GM12878 (cell line): ENCODE results near the gene CFAP107. TPM values are rescaled to one million over a fixed set of nuclear protein-coding genes. Genes with fewer than 3 reads are reported as not detected.

Experiments
- ATAC-seq: fragments of 200-7000 bp; cut with Tn5 transposase; 3 replicates; pipeline ENCODE4 v1.9.1; 2020; ENCODE audit warnings: mild to moderate bottlenecking, moderate library complexity
- BruUV-seq: library from RNA; stranded (reverse); fragments of 400-500 nt; replicated peaks from 2 replicates; lab custom pipeline; 2021; lab: Mats Ljungman, UMichigan
- CTCF ChIA-PET: fragments of 300-600 bp; sonication (Branson Sonifier 250); formaldehyde crosslinking; extraction: SDS; loops from one replicate; lab custom pipeline; 2021; ENCODE audit warnings: inconsistent platforms; lab: Yijun Ruan, JAX
- POLR2A ChIA-PET: fragments of 350-600 bp; formaldehyde crosslinking; extraction: SDS; loops from one replicate; lab custom pipeline; 2021; ENCODE audit warnings: inconsistent platforms; lab: Charles Lee
- RAD21 ChIA-PET: fragments of 300-600 bp; sonication (Branson Sonifier 250); formaldehyde crosslinking; loops from one replicate; lab custom pipeline; 2023; ENCODE audit warnings: antibody characterized with exemption; ENCODE audit not compliant: unreplicated experiment; lab: Charles Lee
- SMC1A ChIA-PET: fragments of 300-600 bp; sonication (Branson Sonifier 250); formaldehyde crosslinking; loops from one replicate; lab custom pipeline; 2023; ENCODE audit not compliant: unreplicated experiment, uncharacterized antibody; lab: Charles Lee
- DNase-seq: peaks from one replicate; pipeline ENCODE4 v3.0.0-alpha.2; 2011; ENCODE audit warnings: low read depth, low spot score
- FAIRE-seq: peaks from 3 replicates; lab custom pipeline; 2011; peaks lifted over from hg19 to GRCh38; lab: Jason Lieb, UNC
- H2AFZ ChIP-seq: 2 replicates; pipeline ENCODE4 v1.6.0; 2011; ENCODE audit warnings: low read depth, low read length, control low read depth; ENCODE audit not compliant: control insufficient read depth
- H3K27ac ChIP-seq: 2 replicates; pipeline ENCODE4 v1.5.1; 2011; ENCODE audit warnings: control low read depth; ENCODE audit not compliant: control insufficient read depth, insufficient read depth
- H3K27me3 ChIP-seq, 2 experiments: replicated peaks in 1 of 2; 2 replicates each; pipeline versions ENCODE4 v1.6.0 to v1.6.1; 2011; ENCODE audit warnings: low read length in 1 of 2; ENCODE audit not compliant: control insufficient read depth in 2 of 2, insufficient read depth in 2 of 2
- H3K36me3 ChIP-seq, 2 experiments: 2 replicates each; pipeline ENCODE4 v1.5.1; 2011; ENCODE audit warnings: low read length in 1 of 2; ENCODE audit not compliant: control insufficient read depth in 2 of 2, insufficient read depth in 2 of 2
- H3K4me1 ChIP-seq: 2 replicates; pipeline ENCODE4 v1.6.1; 2011; ENCODE audit warnings: mild to moderate bottlenecking, low read length, moderate library complexity, mixed read lengths; ENCODE audit not compliant: control insufficient read depth, insufficient read depth
- H3K4me2 ChIP-seq: 2 replicates; pipeline ENCODE4 v1.6.0; 2011; ENCODE audit warnings: control low read depth; ENCODE audit not compliant: control insufficient read depth, insufficient read depth
- H3K4me3 ChIP-seq: fragments of 200-600 bp; sonication (generic); 2 replicates; pipeline ENCODE4 v1.5.1; 2016
- H3K79me2 ChIP-seq: 2 replicates; pipeline ENCODE4 v1.6.0; 2011; ENCODE audit warnings: low read length; ENCODE audit not compliant: control insufficient read depth, insufficient read depth
- H3K9ac ChIP-seq: 2 replicates; pipeline ENCODE4 v1.8.0; 2011; ENCODE audit warnings: low read length, control low read depth, mixed read lengths; ENCODE audit not compliant: control insufficient read depth, insufficient read depth
- H3K9me3 ChIP-seq: replicated peaks from 3 replicates; pipeline ENCODE4 v1.5.1; 2011; ENCODE audit warnings: mild to moderate bottlenecking, low read length; ENCODE audit not compliant: control insufficient read depth, insufficient read depth
- H4K20me1 ChIP-seq: 2 replicates; pipeline ENCODE4 v1.6.0; 2011; ENCODE audit not compliant: control insufficient read depth, insufficient read depth
- ASH2L ChIP-seq: fragments of 300-600, 200-600 bp; sonication (generic); IDR thresholded peaks from 2 replicates; pipeline ENCODE4 v1.6.1; 2017; ENCODE audit warnings: low read depth, mild to moderate bottlenecking, borderline replicate concordance
- ATF7 ChIP-seq: fragments of 450-650 bp; IDR thresholded peaks from 2 replicates; pipeline ENCODE4 v1.6.1; 2016; ENCODE audit warnings: low read depth, mild to moderate bottlenecking
- CEBPB ChIP-seq, 2 experiments: fragments of 150-350 bp in 1 of 2; IDR thresholded peaks; 2 replicates each; pipeline ENCODE4 v1.6.1; 2012 to 2014; ENCODE audit warnings: low read depth in 2 of 2, low read length in 2 of 2, borderline replicate concordance in 1 of 2, inconsistent platforms in 1 of 2
- CHD1 ChIP-seq: IDR thresholded peaks from 2 replicates; pipeline ENCODE4 v1.6.1; 2012; ENCODE audit warnings: low read depth, low read length, improper control_type of control experiment
- HDAC6 ChIP-seq: fragments of 200-600 bp; sonication (generic); IDR thresholded peaks from one replicate; pipeline ENCODE4 v1.8.0; 2017; ENCODE audit warnings: antibody characterized with exemption; ENCODE audit not compliant: unreplicated experiment
- IKZF2 ChIP-seq, 2 experiments: fragments of 450-650 bp; IDR thresholded peaks; 2 replicates each; pipeline ENCODE4 v1.6.1; 2017; ENCODE audit warnings: mild to moderate bottlenecking in 2 of 2, moderate library complexity in 2 of 2
- LARP7 ChIP-seq: fragments of 450-650 bp; IDR thresholded peaks from 2 replicates; pipeline ENCODE4 v1.6.1; 2017; ENCODE audit warnings: mild to moderate bottlenecking
- MTA3 ChIP-seq: IDR thresholded peaks from 2 replicates; pipeline ENCODE4 v1.6.1; 2012; ENCODE audit warnings: low read length, inconsistent platforms, borderline replicate concordance
- RAD21 ChIP-seq: IDR thresholded peaks from 2 replicates; pipeline ENCODE4 v1.6.1; 2011; ENCODE audit warnings: mild to moderate bottlenecking, low read depth, low read length, moderate library complexity; ENCODE audit not compliant: insufficient read depth
- ZBED1 ChIP-seq: IDR thresholded peaks from 2 replicates; pipeline ENCODE4 v1.6.1; 2016; ENCODE audit warnings: borderline replicate concordance
- ZNF384 ChIP-seq: IDR thresholded peaks from 2 replicates; pipeline ENCODE4 v1.6.1; 2012; ENCODE audit warnings: low read depth, mild to moderate bottlenecking, low read length, improper control_type of control experiment, borderline replicate concordance
- WGBS: methylation state at CpG from one replicate; pipeline ENCODE4 v1.1.6; 2016; ENCODE audit warnings: low lambda C conversion rate; ENCODE audit not compliant: insufficient replicate concordance, insufficient coverage; ENCODE audit errors: missing lambda C conversion rate; 5-methylcytosine and 5-hydroxymethylcytosine counted together
- in situ Hi-C: fragments of 300-500 bp; cut with MboI; formaldehyde crosslinking; loops from 9 replicates; pipeline ENCODE4 v1.14.3; 2018; ENCODE audit warnings: mixed read lengths
- intact Hi-C: fragments of 100-400 bp; cut with micrococcal nuclease; formaldehyde crosslinking; loops from one replicate; pipeline ENCODE4 v1.14.2; 2022; ENCODE audit not compliant: unreplicated experiment
- polyA plus RNA-seq, 11 experiments: library from polyadenylated mRNA; depleted of rRNA in 4 of 11; unstranded in 6 of 11; stranded (reverse) in 5 of 11; fragments of >200 nt; fragmentation: Nextera tagmentation in 4 of 11; fragmentation: Illumina TruSeq in 1 of 11; extraction: Ambion mirVana in 4 of 11; extraction: Trizol in 1 of 11; gene quantifications; 1 replicate in 1 of 11; 2 replicates in 10 of 11; pipeline versions ENCODE4 v1.2.1 to v1.2.3, GENCODE V29; 2011 to 2016; ENCODE audit warnings: inconsistent platforms in 2 of 11, missing spikeins in 2 of 11, low read depth in 1 of 11
- total RNA-seq, 4 experiments: library from RNA; depleted of rRNA in 3 of 4; stranded (reverse); fragments of >200 nt in 3 of 4; fragmentation: Illumina TruSeq in 1 of 4; extraction: Trizol in 1 of 4; gene quantifications; 2 replicates each; pipeline versions ENCODE4 v1.2.1 to v1.2.3, GENCODE V29; 2013 to 2021
- TF ChIP-seq, protein P1 (sequence below): fragments of 450-650 bp; IDR thresholded peaks from 2 replicates; pipeline ENCODE4 v1.6.1; 2017; ENCODE audit warnings: borderline replicate concordance
- TF ChIP-seq, protein P2 (sequence below): fragments of 450-650 bp; formaldehyde crosslinking; IDR thresholded peaks from 2 replicates; pipeline ENCODE4 v1.4.0; 2022; ENCODE audit warnings: mild to moderate bottlenecking, moderate library complexity

CFAP107 gene
- total and polyA plus RNA-seq, 10 of the 15 experiments (the other 5 are each of a cell fraction or from before 2014, with no cell fraction given), result not detected

DNA sequence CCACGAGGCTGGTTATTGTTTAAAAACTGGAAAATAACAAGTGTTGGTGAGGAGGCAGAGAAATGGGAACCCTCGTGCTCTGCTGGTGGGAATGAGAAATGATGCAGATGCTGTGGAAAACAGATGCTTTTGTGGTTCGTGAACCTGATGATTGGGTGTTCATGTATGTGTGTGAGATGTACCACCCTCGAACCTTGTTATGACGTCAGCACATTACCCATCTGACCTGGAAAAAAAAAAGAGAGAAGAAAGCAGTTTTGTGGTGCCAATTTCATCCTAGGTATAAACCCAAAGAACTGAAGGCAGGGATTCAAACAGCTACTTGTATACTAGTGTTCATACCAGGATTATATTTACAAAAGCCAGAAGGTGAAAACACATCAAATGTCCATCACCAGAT is 6.4 kb upstream of the CFAP107 start:
- Histone ChIP-seq H2AFZ (no peak overlapping the region), H3K27ac (no peak overlapping the region), H3K36me3 (no peaks in the 10 kb centered on the region), H3K4me3 (no peak overlapping the region), H3K9me3 (no peaks in the 10 kb centered on the region), H3K4me1 (no peaks in the 10 kb centered on the region), H3K27me3 (no peaks in the 10 kb centered on the region), H3K9ac (no peak overlapping the region), H3K4me2 (no peak overlapping the region), H4K20me1 (no peaks in the 10 kb centered on the region), H3K79me2 (no peaks in the 10 kb centered on the region)
- TF ChIP-seq ZNF384, result no peak
- no peak for ATAC-seq
- intact Hi-C loops (no loop called here), in situ Hi-C loops (no loop called here)
- ChIA-PET POLR2A (no interaction called here), CTCF (no interaction called here), SMC1A (no interaction called here), RAD21 (no interaction called here)
- no peak for FAIRE-seq
- no peak for DNase-seq
- 11% methylated on average over 5 of the region's 5 CpGs for WGBS
- BruUV-seq, result no TSS peak

DNA sequence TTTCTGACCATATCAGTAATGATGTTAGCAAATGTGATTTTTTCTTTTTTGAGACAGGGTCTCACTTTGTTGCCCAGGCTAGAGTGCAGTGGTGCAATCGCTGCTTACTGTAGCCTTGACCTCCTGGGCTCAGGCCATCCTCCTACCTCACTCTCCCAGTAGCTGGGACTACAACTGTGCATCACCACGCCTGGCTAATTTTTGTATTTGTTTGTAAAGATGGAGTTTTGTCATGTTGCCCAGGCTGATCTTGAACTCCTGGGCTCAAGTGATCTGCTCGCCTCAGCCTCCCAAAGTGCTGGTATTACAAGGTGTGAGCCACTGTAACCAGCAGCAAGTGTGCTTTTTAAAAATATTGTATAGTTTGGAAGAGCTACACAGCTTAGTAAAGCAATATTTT is 4.1 kb upstream of the CFAP107 start:
- H3K4me1 ChIP-seq, result no peaks in the 10 kb centered on the region
- no peaks in the 10 kb centered on the region for H3K9me3 ChIP-seq
- FAIRE-seq (no peak), ATAC-seq (no peak), DNase-seq (no peak)
- intact Hi-C loops, result no loop called here
- H3K4me3 ChIP-seq, result no peak overlapping the region
- in situ Hi-C loops, result no loop called here
- H4K20me1 ChIP-seq, result no peaks in the 10 kb centered on the region
- ChIA-PET SMC1A (no interaction called here), CTCF (no interaction called here), RAD21 (no interaction called here), POLR2A (no interaction called here)
- WGBS, result 0% methylated on average over 3 of the region's 3 CpGs
- H3K4me2 ChIP-seq, result no peak overlapping the region
- H3K27me3 ChIP-seq, result no peaks in the 10 kb centered on the region; a peak in 1 of 4 replicates
- no peak overlapping the region for H3K27ac ChIP-seq
- H2AFZ ChIP-seq, result no peak overlapping the region
- no TSS peak for BruUV-seq
- H3K9ac ChIP-seq, result no peak overlapping the region
- H3K36me3 ChIP-seq, result no peaks in the 10 kb centered on the region
- TF ChIP-seq ZBED1 (no peak), ASH2L (no peak), MTA3 (no peak), IKZF2 (IDR thresholded peaks at IDR 0.05) (no peak), CEBPB (IDR thresholded peaks at IDR 0.05; ENCODE audit: borderline replicate concordance in 1 of 2, low read depth in 2 of 2, low read length in 2 of 2) (no peak), LARP7 (no peak), RAD21 (no peak), CHD1 (no peak), ATF7 (no peak), HDAC6 (no peak), ZNF384 (no peak)
- TF ChIP-seq, protein P1, sequence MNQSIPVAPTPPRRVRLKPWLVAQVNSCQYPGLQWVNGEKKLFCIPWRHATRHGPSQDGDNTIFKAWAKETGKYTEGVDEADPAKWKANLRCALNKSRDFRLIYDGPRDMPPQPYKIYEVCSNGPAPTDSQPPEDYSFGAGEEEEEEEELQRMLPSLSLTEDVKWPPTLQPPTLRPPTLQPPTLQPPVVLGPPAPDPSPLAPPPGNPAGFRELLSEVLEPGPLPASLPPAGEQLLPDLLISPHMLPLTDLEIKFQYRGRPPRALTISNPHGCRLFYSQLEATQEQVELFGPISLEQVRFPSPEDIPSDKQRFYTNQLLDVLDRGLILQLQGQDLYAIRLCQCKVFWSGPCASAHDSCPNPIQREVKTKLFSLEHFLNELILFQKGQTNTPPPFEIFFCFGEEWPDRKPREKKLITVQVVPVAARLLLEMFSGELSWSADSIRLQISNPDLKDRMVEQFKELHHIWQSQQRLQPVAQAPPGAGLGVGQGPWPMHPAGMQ, result no peak
- TF ChIP-seq, protein P2, sequence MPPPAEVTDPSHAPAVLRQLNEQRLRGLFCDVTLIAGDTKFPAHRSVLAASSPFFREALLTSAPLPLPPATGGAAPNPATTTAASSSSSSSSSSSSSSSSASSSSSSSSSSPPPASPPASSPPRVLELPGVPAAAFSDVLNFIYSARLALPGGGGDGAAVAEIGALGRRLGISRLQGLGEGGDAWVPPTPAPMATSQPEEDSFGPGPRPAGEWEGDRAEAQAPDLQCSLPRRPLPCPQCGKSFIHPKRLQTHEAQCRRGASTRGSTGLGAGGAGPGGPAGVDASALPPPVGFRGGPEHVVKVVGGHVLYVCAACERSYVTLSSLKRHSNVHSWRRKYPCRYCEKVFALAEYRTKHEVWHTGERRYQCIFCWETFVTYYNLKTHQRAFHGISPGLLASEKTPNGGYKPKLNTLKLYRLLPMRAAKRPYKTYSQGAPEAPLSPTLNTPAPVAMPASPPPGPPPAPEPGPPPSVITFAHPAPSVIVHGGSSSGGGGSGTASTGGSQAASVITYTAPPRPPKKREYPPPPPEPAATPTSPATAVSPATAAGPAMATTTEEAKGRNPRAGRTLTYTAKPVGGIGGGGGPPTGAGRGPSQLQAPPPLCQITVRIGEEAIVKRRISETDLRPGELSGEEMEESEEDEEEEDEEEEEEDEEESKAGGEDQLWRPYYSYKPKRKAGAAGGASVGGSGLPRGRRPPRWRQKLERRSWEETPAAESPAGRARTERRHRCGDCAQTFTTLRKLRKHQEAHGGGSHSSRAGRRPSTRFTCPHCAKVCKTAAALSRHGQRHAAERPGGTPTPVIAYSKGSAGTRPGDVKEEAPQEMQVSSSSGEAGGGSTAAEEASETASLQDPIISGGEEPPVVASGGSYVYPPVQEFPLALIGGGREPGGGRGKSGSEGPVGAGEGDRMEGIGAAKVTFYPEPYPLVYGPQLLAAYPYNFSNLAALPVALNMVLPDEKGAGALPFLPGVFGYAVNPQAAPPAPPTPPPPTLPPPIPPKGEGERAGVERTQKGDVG, result no peak
- no peaks in the 10 kb centered on the region for H3K79me2 ChIP-seq
